Neuronal stem cell (in vitro differentiated cells): ENCODE measurements around the gene SORCS1.

Experiments
- DNase-seq: peaks from one replicate; pipeline ENCODE4 v3.0.0-alpha.2; 2013; ENCODE audit warnings: low spot score
- H2AFZ ChIP-seq: one replicate; pipeline ENCODE4 v1.6.1; 2013; ENCODE audit warnings: mild to moderate bottlenecking, low read length, inconsistent platforms
- H2AK5ac ChIP-seq: 2 replicates; pipeline ENCODE4 v1.6.1; 2013; ENCODE audit warnings: low read depth, mild to moderate bottlenecking, inconsistent platforms, low read length, moderate library complexity, mixed read lengths
- H2BK120ac ChIP-seq: 2 replicates; pipeline ENCODE4 v1.6.1; 2013; ENCODE audit warnings: low read depth, mild to moderate bottlenecking, inconsistent platforms, low read length, moderate library complexity, mixed read lengths
- H2BK12ac ChIP-seq: one replicate; pipeline ENCODE4 v1.6.1; 2013; ENCODE audit warnings: low read length, inconsistent platforms
- H2BK15ac ChIP-seq: 2 replicates; pipeline ENCODE4 v1.6.1; 2013; ENCODE audit warnings: mild to moderate bottlenecking, low read length, inconsistent platforms, mixed read lengths
- H2BK5ac ChIP-seq: one replicate; pipeline ENCODE4 v1.6.1; 2013; ENCODE audit warnings: inconsistent platforms, mild to moderate bottlenecking, low read length, moderate library complexity
- H3K14ac ChIP-seq: one replicate; pipeline ENCODE4 v1.6.1; 2013; ENCODE audit warnings: low read length, inconsistent platforms
- H3K18ac ChIP-seq: 2 replicates; pipeline ENCODE4 v1.6.1; 2013; ENCODE audit warnings: low read length, inconsistent platforms
- H3K23ac ChIP-seq: 2 replicates; pipeline ENCODE4 v1.6.1; 2013; ENCODE audit warnings: low read depth, mild to moderate bottlenecking, mixed read lengths, low read length, inconsistent platforms; ENCODE audit not compliant: poor library complexity
- H3K27ac ChIP-seq: replicated peaks from 3 replicates; pipeline ENCODE4 v1.5.1; 2013; ENCODE audit warnings: low read length, inconsistent platforms
- H3K27me3 ChIP-seq, 3 experiments: 2 replicates each; pipeline ENCODE4 v1.6.1; 2013; ENCODE audit warnings: low read length in 3 of 3, mild to moderate bottlenecking in 2 of 3, inconsistent platforms in 1 of 3, low read depth in 1 of 3, mixed read lengths in 1 of 3, moderate library complexity in 1 of 3; ENCODE audit not compliant: control insufficient read depth in 3 of 3, insufficient read depth in 3 of 3
- H3K36me3 ChIP-seq, 2 donors: replicated peaks in 1 of 2; 2 replicates each; pipeline ENCODE4 v1.6.1; 2013; ENCODE audit warnings: low read length in 2 of 2; ENCODE audit not compliant: control insufficient read depth in 2 of 2, insufficient read depth in 2 of 2
- H3K4ac ChIP-seq: 2 replicates; pipeline ENCODE4 v1.6.1; 2013; ENCODE audit warnings: inconsistent platforms, mild to moderate bottlenecking, low read length, moderate library complexity
- H3K4me1 ChIP-seq, 2 donors: 1 replicate in 1 of 2; 2 replicates in 1 of 2; pipeline ENCODE4 v1.6.1; 2013; ENCODE audit warnings: low read length in 2 of 2, low read depth in 1 of 2; ENCODE audit not compliant: control insufficient read depth in 2 of 2, insufficient read depth in 1 of 2
- H3K4me2 ChIP-seq: one replicate; pipeline ENCODE4 v1.6.1; 2013; ENCODE audit warnings: mild to moderate bottlenecking, low read length, inconsistent platforms; ENCODE audit not compliant: insufficient read depth, poor library complexity, severe bottlenecking
- H3K4me3 ChIP-seq, 2 donors: 2 replicates each; pipeline ENCODE4 v1.5.1; 2013; ENCODE audit warnings: low read length in 2 of 2, mild to moderate bottlenecking in 2 of 2, inconsistent platforms in 1 of 2, moderate library complexity in 1 of 2
- H3K79me1 ChIP-seq: one replicate; pipeline ENCODE4 v1.6.1; 2013; ENCODE audit warnings: low read depth, mild to moderate bottlenecking, inconsistent platforms, low read length, moderate library complexity
- H3K9ac ChIP-seq: one replicate; pipeline ENCODE4 v1.6.1; 2013; ENCODE audit warnings: mild to moderate bottlenecking, low read depth, low read length, inconsistent platforms; ENCODE audit not compliant: poor library complexity
- H3K9me3 ChIP-seq, 2 donors: replicated peaks in 1 of 2; 2 replicates each; pipeline versions ENCODE3 to v1.6.1; 2013; ENCODE audit warnings: low read length in 2 of 2, mild to moderate bottlenecking in 2 of 2, inconsistent platforms in 1 of 2, low read depth in 1 of 2, mixed read lengths in 1 of 2, moderate library complexity in 1 of 2; ENCODE audit not compliant: control insufficient read depth in 2 of 2, insufficient read depth in 1 of 2
- H4K8ac ChIP-seq: one replicate; pipeline ENCODE4 v1.6.1; 2013; ENCODE audit warnings: low read depth, mild to moderate bottlenecking, inconsistent platforms, low read length, moderate library complexity
- H4K91ac ChIP-seq: one replicate; pipeline ENCODE4 v1.6.1; 2013; ENCODE audit warnings: low read length, low read depth, mild to moderate bottlenecking, inconsistent platforms; ENCODE audit not compliant: poor library complexity
- WGBS, 2 donors: extraction: QIAGEN DNeasy Blood & Tissue Kit; methylation state at CpG; one replicate each; pipeline ENCODE4 v1.1.7; 2013; ENCODE audit warnings: missing lambda C conversion rate in 2 of 2, mixed read lengths in 1 of 2; ENCODE audit not compliant: insufficient read length in 2 of 2, insufficient replicate concordance in 1 of 2; ENCODE audit errors: extremely low coverage in 2 of 2; 5-methylcytosine and 5-hydroxymethylcytosine counted together

Gene SORCS1

GRCh38 chr10:106625751-106626150 lies 538.8 kb downstream of the SORCS1 start:
- no peak overlapping the region for H4K91ac ChIP-seq
- no peak overlapping the region for H3K23ac ChIP-seq
- no peak overlapping the region for H2AFZ ChIP-seq
- no peak overlapping the region for H3K27ac ChIP-seq
- H2BK12ac ChIP-seq, result no peak overlapping the region
- H3K14ac ChIP-seq, result no peak overlapping the region
- no peak overlapping the region for H3K4me2 ChIP-seq
- no peaks in the 10 kb centered on the region for H3K4me1 ChIP-seq
- no peak overlapping the region for H2AK5ac ChIP-seq
- WGBS, 2 donors, result no CpG with 5 or more reads among the region's 6 CpGs
- H2BK15ac ChIP-seq, result no peak overlapping the region
- H3K36me3 ChIP-seq, result no peaks in the 10 kb centered on the region
- no peak overlapping the region for H3K18ac ChIP-seq
- peaks cover 0 to 4% (median 0%) of the 10 kb centered on the region in 3 experiments for H3K27me3 ChIP-seq
- H2BK120ac ChIP-seq, result no peak overlapping the region
- no peak overlapping the region for H3K9ac ChIP-seq
- no peak overlapping the region for H2BK5ac ChIP-seq
- no peak for DNase-seq
- H3K9me3 ChIP-seq, result no peaks in the 10 kb centered on the region
- H4K8ac ChIP-seq, result no peak overlapping the region
- H3K4ac ChIP-seq, result no peak overlapping the region
- no peaks in the 10 kb centered on the region for H3K79me1 ChIP-seq
- H3K4me3 ChIP-seq, result no peak overlapping the region

DNA sequence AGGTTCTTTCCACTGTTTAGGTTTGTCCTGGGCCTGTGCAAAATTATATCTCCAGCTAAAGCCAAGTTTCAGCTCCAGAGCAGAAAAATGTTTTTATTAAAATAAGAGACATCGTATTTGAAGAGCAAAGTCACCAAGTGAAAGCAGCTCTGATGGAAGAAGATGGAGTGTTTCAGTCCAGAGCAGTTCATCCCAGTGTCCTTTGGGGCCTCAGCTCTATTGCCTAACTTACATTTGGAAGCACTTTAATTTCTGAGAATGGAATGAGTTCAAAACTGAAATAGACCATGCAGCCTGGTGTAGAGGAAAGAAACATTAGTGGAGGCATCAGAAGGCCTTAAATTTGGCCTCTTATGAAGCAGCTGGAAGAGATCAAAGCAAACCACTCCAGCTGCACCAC lies 545.2 kb downstream of the SORCS1 start:
- WGBS, 2 donors, result no CpG with 5 or more reads among the region's 1 CpG
- Histone ChIP-seq H3K18ac (no peak overlapping the region), H2BK15ac (no peak overlapping the region), H3K4me1 (no peaks in the 10 kb centered on the region), H2AK5ac (no peak overlapping the region), H2BK12ac (no peak overlapping the region), H3K4me2 (no peak overlapping the region), H3K23ac (no peak overlapping the region), H3K79me1 (no peaks in the 10 kb centered on the region), H3K4ac (no peak overlapping the region), H4K8ac (no peak overlapping the region), H3K36me3 (no peaks in the 10 kb centered on the region), H2AFZ (no peak overlapping the region), H3K14ac (no peak overlapping the region), H2BK120ac (no peak overlapping the region), H3K9me3 (no peaks in the 10 kb centered on the region), H3K27me3 (no peaks in the 10 kb centered on the region), H3K4me3 (no peak overlapping the region), H3K27ac (no peak overlapping the region), H2BK5ac (no peak overlapping the region), H3K9ac (no peak overlapping the region), H4K91ac (no peak overlapping the region)
- DNase-seq, result no peak

GRCh38 chr10:106618646-106619045 lies 545.9 kb downstream of the SORCS1 start:
- H3K27ac ChIP-seq, result no peak overlapping the region
- no peak overlapping the region for H2AFZ ChIP-seq
- H3K23ac ChIP-seq, result no peak overlapping the region
- no CpG with 5 or more reads among the region's 5 CpGs for WGBS, 2 donors
- H2BK120ac ChIP-seq, result no peak overlapping the region
- H2BK15ac ChIP-seq, result no peak overlapping the region
- H3K36me3 ChIP-seq, result no peaks in the 10 kb centered on the region
- H2BK12ac ChIP-seq, result no peak overlapping the region
- H2BK5ac ChIP-seq, result no peak overlapping the region
- H3K9me3 ChIP-seq, result no peaks in the 10 kb centered on the region
- no peaks in the 10 kb centered on the region for H3K27me3 ChIP-seq
- H4K8ac ChIP-seq, result no peak overlapping the region
- H3K14ac ChIP-seq, result no peak overlapping the region
- no peak overlapping the region for H3K4me3 ChIP-seq
- H2AK5ac ChIP-seq, result no peak overlapping the region
- no peak overlapping the region for H3K4me2 ChIP-seq
- no peak overlapping the region for H4K91ac ChIP-seq
- H3K79me1 ChIP-seq, result no peaks in the 10 kb centered on the region
- H3K9ac ChIP-seq, result no peak overlapping the region
- H3K4ac ChIP-seq, result no peak overlapping the region
- H3K4me1 ChIP-seq, result no peaks in the 10 kb centered on the region
- no peak overlapping the region for H3K18ac ChIP-seq
- no peak for DNase-seq

GRCh38 chr10:106615081-106615480 lies 549.4 kb downstream of the SORCS1 start:
- no peak overlapping the region for H4K91ac ChIP-seq
- H3K9ac ChIP-seq, result no peak overlapping the region
- H3K9me3 ChIP-seq, result no peaks in the 10 kb centered on the region
- H3K27ac ChIP-seq, result no peak overlapping the region
- no peaks in the 10 kb centered on the region for H3K4me1 ChIP-seq
- no peak overlapping the region for H2BK5ac ChIP-seq
- no peak overlapping the region for H2BK12ac ChIP-seq
- H2AFZ ChIP-seq, result no peak overlapping the region
- H3K27me3 ChIP-seq, result no peaks in the 10 kb centered on the region
- no peak overlapping the region for H4K8ac ChIP-seq
- H2AK5ac ChIP-seq, result no peak overlapping the region
- DNase-seq, result no peak
- WGBS, 2 donors, result no CpG with 5 or more reads among the region's 3 CpGs
- no peak overlapping the region for H3K23ac ChIP-seq
- no peaks in the 10 kb centered on the region for H3K36me3 ChIP-seq
- no peak overlapping the region for H3K4ac ChIP-seq
- no peak overlapping the region for H3K4me2 ChIP-seq
- H2BK120ac ChIP-seq, result no peak overlapping the region
- H3K14ac ChIP-seq, result no peak overlapping the region
- H3K79me1 ChIP-seq, result no peaks in the 10 kb centered on the region
- H3K4me3 ChIP-seq, result no peak overlapping the region
- no peak overlapping the region for H2BK15ac ChIP-seq
- no peak overlapping the region for H3K18ac ChIP-seq
